ENCODE measurements around the gene CALHM5. TPM values are rescaled to one million over a fixed set of nuclear protein-coding genes. Genes with fewer than 3 reads are reported as not detected.
A peak's percentile ranks its signal among the peaks of the same experiment; 100 is the strongest.

CALHM5 gene
- total RNA-seq, 1 donor from 2014 or later: 3.4 TPM

DNA sequence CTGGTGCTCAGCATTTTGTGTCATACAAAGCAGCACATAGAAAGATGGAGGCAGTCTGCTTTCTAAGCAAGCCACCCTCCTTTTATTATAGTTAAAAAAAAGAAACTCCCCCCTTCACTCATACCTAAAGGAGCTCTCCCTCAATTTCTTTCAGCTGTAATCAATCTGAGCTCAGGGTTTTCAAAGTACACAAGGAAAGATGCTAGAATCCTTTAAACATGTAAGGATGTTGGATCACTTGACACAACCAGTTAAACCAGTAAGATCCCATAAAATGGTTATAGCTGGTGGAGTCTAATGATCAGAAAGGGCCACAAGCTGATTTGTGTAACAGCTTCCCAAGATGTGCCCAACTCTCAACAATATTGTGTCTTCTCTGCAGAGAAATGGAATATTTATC, 42.0 kb downstream of the CALHM5 start, which contains the start of gene CALHM4:
Gene CALHM4 (plus strand): TSS at position 301 of the 400 bp plus-strand sequence. CDS start 43 bp downstream, at position 344.
- DNase-seq: no peak

DNA sequence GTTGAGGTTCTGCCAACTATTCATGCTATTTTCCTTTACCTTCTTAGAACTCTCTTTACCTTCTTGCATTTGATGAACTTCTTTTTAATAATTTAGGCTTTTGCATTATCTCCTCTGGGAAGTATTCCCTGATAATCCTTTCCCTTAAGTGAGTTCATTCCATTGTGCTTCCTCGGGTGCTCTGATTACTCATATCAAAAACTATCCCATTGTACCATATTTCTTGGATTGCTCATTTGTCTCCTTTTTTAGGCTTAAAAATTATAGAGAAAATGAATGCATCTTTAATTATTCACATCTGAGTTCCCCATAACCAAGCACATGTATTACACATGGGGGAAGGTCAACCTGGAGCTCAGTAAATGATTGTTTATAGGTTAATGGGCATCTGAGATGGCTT, 44.6 kb downstream of the CALHM5 start:
- DNase-seq: no peak

DNA sequence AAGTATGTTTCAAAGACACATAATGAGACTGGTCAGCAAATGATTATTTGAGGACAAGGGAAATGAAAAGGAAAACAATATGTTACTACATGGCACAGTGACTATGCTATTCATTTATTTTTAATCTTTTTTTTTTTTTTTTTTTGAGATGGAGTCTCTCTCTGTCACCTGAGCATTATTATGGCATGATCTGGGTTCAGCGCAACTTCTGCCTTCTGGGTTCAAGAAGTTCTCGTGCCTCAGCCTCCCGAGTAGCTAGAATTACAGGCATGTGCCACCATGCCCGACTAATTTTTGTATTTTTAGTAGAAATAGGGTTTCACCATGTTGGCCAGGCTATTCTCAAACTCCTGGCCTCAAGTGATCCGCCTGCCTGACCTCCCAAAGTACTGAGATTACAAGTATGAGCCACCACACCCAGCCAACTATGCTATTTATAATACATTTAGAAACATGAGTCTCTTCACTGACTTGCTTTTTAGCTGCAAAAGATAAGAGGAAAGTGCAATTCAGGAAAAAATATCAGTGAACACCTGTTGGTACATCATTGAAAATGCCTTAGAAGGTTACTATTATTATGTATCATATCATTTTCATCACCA, 45.5 kb downstream of the CALHM5 start:
- DNase-seq: no peak

- peak; percentile 83 for DNase-seq
Observed at GRCh38 chr6:116557893-116558292, 46.5 kb downstream of the CALHM5 start.

DNA sequence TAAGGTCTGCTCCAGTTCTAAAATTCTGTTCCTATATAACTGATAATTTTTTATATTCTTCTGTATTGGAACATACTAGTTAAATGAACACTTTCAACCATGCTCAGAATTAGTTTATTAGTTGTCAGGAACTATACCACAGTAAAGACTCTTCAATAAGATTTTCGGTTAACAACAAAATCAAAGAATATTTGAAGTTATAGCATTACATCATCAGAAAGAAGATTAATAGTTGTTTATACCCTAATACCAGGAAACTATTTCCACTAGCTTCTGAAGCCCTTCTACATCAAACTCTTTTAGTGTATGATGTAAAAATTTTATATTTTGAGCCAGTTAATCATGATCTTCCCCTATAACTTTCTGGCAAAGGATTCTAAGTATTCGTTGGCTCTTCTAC, 48.7 kb downstream of the CALHM5 start:
- no peak for DNase-seq

- peak; percentile 84 for DNase-seq
Observed at GRCh38 chr6:116561377-116562018, 50.1 kb downstream of the CALHM5 start.

- no peak for DNase-seq
Observed at GRCh38 chr6:116562019-116562403, 50.6 kb downstream of the CALHM5 start.

- peak; percentile 18 for DNase-seq
Observed at GRCh38 chr6:116562614-116563013, 51.2 kb downstream of the CALHM5 start.

DNA sequence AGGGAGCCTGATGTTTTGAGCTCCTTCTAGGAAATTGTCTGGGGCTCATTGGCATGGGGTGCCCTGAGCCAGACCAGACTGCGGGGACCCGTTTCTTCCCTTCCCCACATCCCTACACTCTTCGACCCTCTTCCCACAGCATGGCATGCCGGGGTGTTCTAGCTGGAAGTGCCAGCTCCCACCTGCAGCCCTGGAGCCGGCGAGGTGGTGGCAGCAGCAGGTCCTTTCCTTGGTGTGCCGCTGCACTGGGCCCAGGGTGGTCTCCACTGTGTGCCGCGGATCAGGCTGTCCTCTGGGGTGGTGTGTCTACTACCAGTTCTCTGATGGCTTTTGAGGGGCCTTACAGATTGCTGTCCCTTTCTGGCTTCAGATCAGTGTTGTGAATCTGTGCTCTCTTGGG, 52.4 kb downstream of the CALHM5 start:
- DNase-seq: no peak

DNA sequence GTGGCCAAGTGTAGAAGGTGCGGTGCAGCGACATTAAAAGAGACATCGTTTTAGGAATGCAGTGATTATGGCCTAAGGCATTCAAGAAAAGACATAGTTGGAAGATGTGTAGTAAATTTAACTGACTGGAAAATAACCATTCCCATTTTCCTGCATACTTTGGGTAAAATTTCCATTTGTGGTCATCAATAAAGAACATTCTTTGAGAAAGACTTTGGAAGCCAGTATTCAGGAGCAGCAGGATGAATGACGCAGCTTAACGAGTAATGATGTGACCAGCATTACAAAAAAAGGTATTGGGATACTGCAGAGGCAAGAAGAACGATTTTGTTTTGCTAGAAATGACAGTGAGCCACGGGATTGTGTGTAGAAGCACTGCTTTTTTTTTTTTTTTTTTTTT, 52.9 kb downstream of the CALHM5 start:
- no peak for DNase-seq

DNA sequence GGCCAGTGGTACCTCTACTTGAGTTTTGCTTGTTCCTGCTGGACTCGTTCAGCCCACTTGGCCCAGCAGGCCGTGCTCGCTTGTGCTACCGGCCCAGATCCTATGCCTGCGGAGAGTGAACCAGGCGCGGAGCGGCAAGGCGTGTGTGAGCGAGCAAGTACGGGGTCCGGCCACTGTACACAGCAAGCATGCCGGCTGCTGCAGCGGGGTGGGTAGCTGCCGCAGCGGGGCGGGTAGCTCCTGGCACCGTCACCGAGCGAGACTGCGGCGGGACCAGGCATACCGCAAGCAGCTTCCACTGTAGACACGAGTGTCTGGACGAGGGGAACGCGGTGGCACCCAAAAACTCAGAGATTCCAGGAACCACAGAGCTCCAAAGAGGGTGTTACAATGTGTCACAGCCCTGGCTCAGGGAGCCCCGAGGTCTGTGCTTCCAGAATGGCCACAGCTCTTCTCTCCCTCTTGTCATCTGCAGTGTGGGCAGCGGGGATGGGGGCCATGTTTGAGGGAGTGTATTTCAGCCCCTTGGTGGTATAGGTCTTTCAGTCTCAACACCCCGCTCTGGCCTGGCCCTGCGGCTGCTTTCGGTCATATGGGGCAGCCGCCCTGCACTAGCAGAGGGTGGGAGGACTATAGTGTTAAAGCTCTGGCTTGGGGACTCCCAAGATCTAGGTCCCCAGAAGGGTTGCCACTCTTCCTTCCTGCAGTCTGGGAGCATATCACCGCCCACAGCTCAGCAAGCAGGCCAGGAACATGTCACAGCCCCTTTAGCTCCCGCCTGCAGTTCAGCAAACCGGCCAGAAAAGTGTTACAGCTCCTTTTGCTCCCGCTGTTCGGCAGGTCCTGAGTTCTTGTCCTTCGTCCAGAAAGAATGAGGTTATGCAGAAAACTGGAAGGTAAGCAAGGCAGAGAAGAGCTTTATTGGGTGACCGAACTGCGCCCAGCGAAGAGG, 53.8 kb downstream of the CALHM5 start:
- DNase-seq: peak; percentile 37

GRCh38 chr6:116568111-116568510, 56.7 kb downstream of the CALHM5 start:
- DNase-seq: no peak

DNA sequence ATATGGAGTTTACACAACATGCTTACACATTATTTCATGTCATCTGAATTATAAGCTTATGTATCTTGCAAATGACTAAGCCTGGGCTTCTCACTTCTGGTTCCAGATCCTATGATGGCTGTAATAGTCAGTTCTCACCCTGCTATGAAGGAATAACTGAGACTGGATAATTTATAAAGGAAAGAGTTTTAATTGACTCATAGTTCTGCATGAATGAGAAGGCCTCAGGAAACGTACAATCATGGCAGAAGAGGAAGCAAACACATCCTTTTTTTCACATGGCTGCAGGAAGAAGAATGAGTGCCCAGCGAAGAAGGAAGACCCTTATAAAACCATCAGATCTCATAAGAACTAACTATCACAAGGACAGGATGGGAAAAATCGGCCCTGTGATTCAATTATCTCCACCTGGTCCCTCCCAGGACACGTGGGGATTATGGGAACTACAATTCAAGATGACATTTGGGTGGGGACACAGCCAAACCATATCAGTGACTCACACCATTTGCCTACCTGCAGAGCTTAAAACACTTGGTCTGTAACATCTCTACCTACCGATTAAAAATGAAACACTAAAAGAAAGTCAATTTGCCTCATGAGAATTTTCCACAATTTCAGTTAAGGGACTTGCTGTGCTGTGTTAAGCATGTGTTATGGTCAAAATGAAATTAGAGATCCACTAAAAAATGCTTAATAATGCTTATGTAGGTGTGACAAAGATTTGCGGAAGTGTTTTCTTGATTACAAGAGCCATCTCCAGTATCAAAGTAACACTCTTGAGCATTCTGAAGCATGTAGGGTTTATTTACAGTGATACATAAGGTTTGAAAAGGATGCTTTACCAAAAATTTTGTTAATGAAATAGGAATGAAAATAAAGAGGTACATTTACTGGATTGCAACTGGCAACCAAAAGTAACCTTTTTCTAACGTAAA, 57.6 kb downstream of the CALHM5 start:
- peak; percentile 19 for DNase-seq

- DNase-seq: peak; percentile 100
Observed at GRCh38 chr6:116570856-116571682, 59.6 kb downstream of the CALHM5 start, which contains the start of gene RWDD1. TSS of gene RWDD1 (plus strand) at chr6:116571504. CDS start at chr6:116571583, 79 bp downstream.

DNA sequence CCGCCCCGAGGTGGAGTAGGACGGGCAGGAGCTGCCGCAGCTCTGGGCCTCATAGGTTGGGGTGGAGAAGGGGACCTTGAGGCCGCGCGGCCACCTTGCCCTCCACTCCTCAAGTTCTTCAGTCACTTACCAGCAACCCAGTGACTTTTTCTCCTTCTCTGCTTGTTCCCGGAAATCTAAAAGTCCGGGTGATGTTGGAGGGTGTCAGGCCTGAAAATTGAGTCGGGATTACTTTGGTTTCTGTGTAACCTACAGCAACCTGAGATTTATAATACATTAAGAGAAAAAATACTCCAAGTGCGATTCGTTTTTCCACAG, 60.2 kb downstream of the CALHM5 start:
- DNase-seq: no peak

- peak; percentile 61 for DNase-seq
Observed at GRCh38 chr6:116572162-116572561, 60.7 kb downstream of the CALHM5 start.

Other genes with a start within 250 kb of the CALHM5 start
- 53.3 and 64.0 TPM in 2 replicates for gene TSPYL1, start 231.7 kb upstream of the CALHM5 start, total RNA-seq
- 6.0 and 8.3 TPM in 2 replicates for gene DSE, start 140.7 kb upstream of the CALHM5 start, total RNA-seq
- gene CALHM6, start 50.3 kb upstream of the CALHM5 start, total RNA-seq: 0.33 and 0.85 TPM in 2 replicates
- 0.17 TPM in 1 of 2 replicates, not detected in the other for gene TRAPPC3L, start 34.0 kb downstream of the CALHM5 start, total RNA-seq
- not detected in 2 replicates for gene CALHM4, start 42.1 kb downstream of the CALHM5 start, total RNA-seq
- 24.7 and 27.7 TPM in 2 replicates for gene RWDD1, start 59.9 kb downstream of the CALHM5 start, total RNA-seq
- 0.47 and 0.68 TPM in 2 replicates for gene RSPH4A, start 104.8 kb downstream of the CALHM5 start, total RNA-seq
- gene ZUP1, start 157.1 kb downstream of the CALHM5 start, total RNA-seq: 21.6 and 22.8 TPM in 2 replicates
- 16.1 and 17.4 TPM in 2 replicates for gene KPNA5, start 169.6 kb downstream of the CALHM5 start, total RNA-seq